K562 (cell line): Measurements from ENCODE around the gene WDR86. TPM values are rescaled to one million over a fixed set of nuclear protein-coding genes. Genes with fewer than 3 reads are reported as not detected.
A peak's percentile ranks its signal among the peaks of the same experiment; 100 is the strongest.

Source experiments
- ATAC-seq: fragments of 200-7000 bp; cut with Tn5 transposase; 3 replicates; pipeline ENCODE4 v1.9.1; 2020; ENCODE audit warnings: moderate library complexity
- BruUV-seq: library from RNA; stranded (reverse); fragments of 400-500 nt; replicated peaks from 2 replicates; lab custom pipeline; 2021; lab: Mats Ljungman, UMichigan
- CTCF ChIA-PET: fragments of 300-600 bp; formaldehyde crosslinking; extraction: SDS; loops from one replicate; lab custom pipeline; 2021; ENCODE audit warnings: low intra/inter-chr PET ratio; lab: Yijun Ruan, JAX
- POLR2A ChIA-PET: fragments of 300-600, 350-650 bp; sonication (Branson Sonifier 250); formaldehyde crosslinking; extraction: SDS; loops from one replicate; lab custom pipeline; 2021; ENCODE audit warnings: antibody characterized with exemption, inconsistent platforms; lab: Yijun Ruan, JAX
- DNase-seq, 4 experiments: peaks; one replicate each; pipeline versions ENCODE4 v3.0.0 to v3.0.0-alpha.2; 2011 to 2018; ENCODE audit warnings: low spot score in 3 of 4, mixed read lengths in 3 of 4; ENCODE audit errors: extremely low read depth in 1 of 4
- FAIRE-seq: peaks from 2 replicates; lab custom pipeline; 2011; peaks lifted over from hg19 to GRCh38; lab: Jason Lieb, UNC
- H2AFZ ChIP-seq: 2 replicates; pipeline ENCODE4 v1.6.0; 2011; ENCODE audit warnings: low read depth, low read length, control low read depth, inconsistent platforms
- H3K27ac ChIP-seq: fragments of 200-600 bp; 3 replicates; pipeline ENCODE4 v1.8.0; 2011; ENCODE audit warnings: low read depth, mild to moderate bottlenecking, control low read depth, inconsistent platforms, low read length, moderate library complexity, mixed read lengths; ENCODE audit errors: extremely low read depth
- H3K27me3 ChIP-seq, 2 experiments: fragments of 300-600 bp in 1 of 2; 2 replicates in 1 of 2; 3 replicates in 1 of 2; pipeline versions ENCODE4 v1.6.0 to v1.8.0; 2011; ENCODE audit warnings: inconsistent platforms in 2 of 2, low read length in 2 of 2, mild to moderate bottlenecking in 1 of 2, mixed read lengths in 1 of 2, moderate library complexity in 1 of 2; ENCODE audit not compliant: control insufficient read depth in 2 of 2, insufficient read depth in 2 of 2
- H3K36me3 ChIP-seq: fragments of 300-600 bp; 3 replicates; pipeline ENCODE4 v1.8.0; 2011; ENCODE audit warnings: mild to moderate bottlenecking, low read length, inconsistent platforms; ENCODE audit not compliant: control insufficient read depth, insufficient read depth
- H3K4me1 ChIP-seq, 2 experiments: fragments of 200-600 bp in 1 of 2; replicated peaks in 1 of 2; 2 replicates in 1 of 2; 3 replicates in 1 of 2; pipeline versions ENCODE4 v1.5.1 to v1.8.0; 2011; ENCODE audit warnings: inconsistent platforms in 2 of 2, low read length in 2 of 2, mild to moderate bottlenecking in 1 of 2, mixed read lengths in 1 of 2, moderate library complexity in 1 of 2; ENCODE audit not compliant: control insufficient read depth in 2 of 2, insufficient read depth in 2 of 2
- H3K4me2 ChIP-seq: 2 replicates; pipeline ENCODE4 v1.6.1; 2011; ENCODE audit warnings: low read length, control low read depth, inconsistent platforms, mixed read lengths; ENCODE audit not compliant: insufficient read depth
- H3K4me3 ChIP-seq: fragments of 200-600 bp; sonication (generic), shearing (Covaris generic); 2 replicates; pipeline ENCODE4 v1.5.1; 2016; ENCODE audit warnings: control low read depth, inconsistent platforms
- H3K79me2 ChIP-seq: fragments of 200-600 bp; 3 replicates; pipeline ENCODE4 v1.8.0; 2011; ENCODE audit warnings: low read length, inconsistent platforms; ENCODE audit not compliant: control insufficient read depth, insufficient read depth
- H3K9ac ChIP-seq, 2 experiments: 2 replicates each; pipeline versions ENCODE4 v1.6.0 to v1.6.1; 2011; ENCODE audit warnings: low read depth in 2 of 2, low read length in 2 of 2, control low read depth in 1 of 2, inconsistent platforms in 1 of 2, mild to moderate bottlenecking in 1 of 2, mixed read lengths in 1 of 2; ENCODE audit not compliant: insufficient read depth in 1 of 2
- H3K9me1 ChIP-seq: one replicate; pipeline ENCODE4 v1.6.0; 2011; ENCODE audit warnings: inconsistent platforms, mild to moderate bottlenecking, low read length, moderate library complexity; ENCODE audit not compliant: control insufficient read depth, insufficient read depth
- H3K9me3 ChIP-seq: replicated peaks from 2 replicates; pipeline ENCODE4 v1.5.1; 2011; ENCODE audit warnings: low read depth, low read length, inconsistent platforms; ENCODE audit not compliant: control insufficient read depth, insufficient read depth
- H4K20me1 ChIP-seq: replicated peaks from 2 replicates; pipeline ENCODE4 v1.6.1; 2011; ENCODE audit warnings: low read length, inconsistent platforms, mixed read lengths; ENCODE audit not compliant: control insufficient read depth, insufficient read depth
- ASH1L ChIP-seq: fragments of 450-650 bp; IDR thresholded peaks from 2 replicates; pipeline ENCODE4 v1.6.1; 2018; ENCODE audit warnings: borderline replicate concordance, mild to moderate bottlenecking, low read depth; ENCODE audit not compliant: partially characterized antibody
- BHLHE40 ChIP-seq: IDR thresholded peaks from 2 replicates; pipeline ENCODE4 v1.6.1; 2011; ENCODE audit warnings: low read length, improper control_type of control experiment
- BRD4 ChIP-seq: fragments of 200-600 bp; sonication (generic); IDR thresholded peaks from 2 replicates; pipeline ENCODE4 v1.6.1; 2017; ENCODE audit warnings: inconsistent platforms
- C11orf30 ChIP-seq: fragments of 450-650 bp; IDR thresholded peaks from 2 replicates; pipeline ENCODE4 v1.6.1; 2016; ENCODE audit warnings: low read depth, mild to moderate bottlenecking
- KLF1 ChIP-seq: fragments of 450-650 bp; IDR thresholded peaks from 2 replicates; pipeline ENCODE4 v1.6.1; 2016; ENCODE audit warnings: missing genetic modification characterization, missing compliant biosample characterization
- TSHZ1 ChIP-seq: fragments of 250-450 bp; sonication (Bioruptor Pico); IDR thresholded peaks from 2 replicates; pipeline ENCODE4 v1.4.0; 2020; ENCODE audit warnings: mild to moderate bottlenecking, moderate library complexity
- ZFP91 ChIP-seq: sonication (generic); formaldehyde crosslinking; IDR thresholded peaks from 2 replicates; pipeline ENCODE4 v1.8.0; 2022; ENCODE audit warnings: mild to moderate bottlenecking, missing genetic modification reagents
- ZNF436 ChIP-seq: fragments of 250-450, 450-650 bp; sonication (Bioruptor Pico); formaldehyde crosslinking; IDR thresholded peaks from 2 replicates; pipeline ENCODE4 v1.7.0; 2020; ENCODE audit warnings: mild to moderate bottlenecking
- ZNF785 ChIP-seq: fragments of 250-450 bp; sonication (Bioruptor Pico); IDR thresholded peaks from 2 replicates; pipeline ENCODE4 v1.4.0; 2020; ENCODE audit warnings: mild to moderate bottlenecking
- WGBS: fragments of 100-300 bp; shearing (Covaris generic); methylation state at CpG from one replicate; pipeline ENCODE4 v1.1.6; 2016; ENCODE audit warnings: low coverage, mixed read lengths; ENCODE audit not compliant: insufficient coverage; ENCODE audit errors: missing lambda C conversion rate; 5-methylcytosine and 5-hydroxymethylcytosine counted together
- in situ Hi-C: fragments of 300-500 bp; cut with MboI; formaldehyde crosslinking; loops from 4 replicates; pipeline ENCODE4 v1.15.0; 2018; ENCODE audit warnings: inconsistent platforms, mixed read lengths
- intact Hi-C: fragments of 100-400 bp; cut with micrococcal nuclease; formaldehyde crosslinking; loops from 2 replicates; pipeline ENCODE4 v1.14.2; 2022
- polyA plus RNA-seq, 8 experiments: library from polyadenylated mRNA; depleted of rRNA in 4 of 8; stranded (reverse) in 5 of 8; unstranded in 3 of 8; fragments of >200 nt; fragmentation: Nextera tagmentation in 2 of 8; fragmentation: Illumina TruSeq in 1 of 8; extraction: Ambion mirVana in 2 of 8; extraction: Trizol in 1 of 8; gene quantifications; 2 replicates each; pipeline versions ENCODE4 v1.2.1 to v1.2.3, GENCODE V29; 2011 to 2014; ENCODE audit warnings: inconsistent platforms in 1 of 8, missing spikeins in 1 of 8
- total RNA-seq, 7 experiments: library from RNA; depleted of rRNA in 6 of 7; stranded (reverse); fragments of >200 nt in 6 of 7; fragmentation: Illumina TruSeq in 2 of 7; extraction: Trizol in 2 of 7; gene quantifications; 2 replicates each; pipeline versions ENCODE4 v1.2.1 to v1.2.3, GENCODE V29; 2011 to 2021; ENCODE audit warnings: low replicate concordance in 1 of 7
- TF ChIP-seq, protein P1 (sequence below): sonication (generic); formaldehyde crosslinking; IDR thresholded peaks from 2 replicates; pipeline ENCODE4 v1.8.1; 2023; ENCODE audit warnings: missing genetic modification reagents, mild to moderate bottlenecking, borderline replicate concordance

Gene WDR86
- total and polyA plus RNA-seq, 9 of the 15 experiments (the other 6 are each of a cell fraction or from before 2014, with no cell fraction given) = 0.24 TPM; not detected in 8

DNA sequence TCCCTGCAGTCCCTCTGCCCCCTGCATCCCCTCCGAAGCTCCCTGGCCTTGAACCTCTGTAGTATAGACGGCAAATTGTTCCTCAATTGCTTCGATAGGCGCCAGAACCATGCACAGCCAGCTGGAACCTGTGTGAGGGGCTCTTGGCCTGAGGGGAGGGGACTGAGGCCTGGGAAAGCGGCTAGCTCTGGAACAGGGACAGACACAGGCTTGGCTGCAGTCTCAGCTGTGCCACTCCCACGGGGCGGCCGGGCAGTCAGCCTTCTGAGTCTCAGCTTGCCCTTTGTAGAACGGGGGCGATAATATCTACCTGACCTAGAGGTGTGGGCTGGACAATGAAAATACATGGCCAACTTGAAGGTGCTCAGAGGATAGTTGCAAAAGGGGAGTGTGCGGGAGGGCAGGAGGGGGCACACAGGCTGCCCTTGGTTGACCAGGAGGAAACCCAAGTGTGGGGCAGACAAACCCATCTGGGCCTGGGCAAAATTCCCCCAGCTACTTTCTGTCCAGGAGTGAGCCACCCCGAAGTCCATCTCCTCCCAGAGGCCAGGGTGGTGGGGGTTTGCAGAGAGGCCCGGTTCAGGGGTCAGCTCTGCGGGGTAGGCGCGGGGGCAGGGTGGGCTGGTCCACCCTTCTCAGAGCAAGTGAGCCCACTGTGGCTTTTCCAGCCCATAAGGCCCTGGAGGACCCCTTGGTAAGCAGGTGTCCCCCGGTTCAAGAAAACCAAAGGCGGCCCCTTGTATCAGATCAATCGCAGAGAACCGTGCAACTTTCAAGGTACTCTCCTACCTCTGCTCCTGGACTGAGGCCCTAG lies 25.5 kb upstream of the WDR86 start (continued):
- TF ChIP-seq, protein P1, sequence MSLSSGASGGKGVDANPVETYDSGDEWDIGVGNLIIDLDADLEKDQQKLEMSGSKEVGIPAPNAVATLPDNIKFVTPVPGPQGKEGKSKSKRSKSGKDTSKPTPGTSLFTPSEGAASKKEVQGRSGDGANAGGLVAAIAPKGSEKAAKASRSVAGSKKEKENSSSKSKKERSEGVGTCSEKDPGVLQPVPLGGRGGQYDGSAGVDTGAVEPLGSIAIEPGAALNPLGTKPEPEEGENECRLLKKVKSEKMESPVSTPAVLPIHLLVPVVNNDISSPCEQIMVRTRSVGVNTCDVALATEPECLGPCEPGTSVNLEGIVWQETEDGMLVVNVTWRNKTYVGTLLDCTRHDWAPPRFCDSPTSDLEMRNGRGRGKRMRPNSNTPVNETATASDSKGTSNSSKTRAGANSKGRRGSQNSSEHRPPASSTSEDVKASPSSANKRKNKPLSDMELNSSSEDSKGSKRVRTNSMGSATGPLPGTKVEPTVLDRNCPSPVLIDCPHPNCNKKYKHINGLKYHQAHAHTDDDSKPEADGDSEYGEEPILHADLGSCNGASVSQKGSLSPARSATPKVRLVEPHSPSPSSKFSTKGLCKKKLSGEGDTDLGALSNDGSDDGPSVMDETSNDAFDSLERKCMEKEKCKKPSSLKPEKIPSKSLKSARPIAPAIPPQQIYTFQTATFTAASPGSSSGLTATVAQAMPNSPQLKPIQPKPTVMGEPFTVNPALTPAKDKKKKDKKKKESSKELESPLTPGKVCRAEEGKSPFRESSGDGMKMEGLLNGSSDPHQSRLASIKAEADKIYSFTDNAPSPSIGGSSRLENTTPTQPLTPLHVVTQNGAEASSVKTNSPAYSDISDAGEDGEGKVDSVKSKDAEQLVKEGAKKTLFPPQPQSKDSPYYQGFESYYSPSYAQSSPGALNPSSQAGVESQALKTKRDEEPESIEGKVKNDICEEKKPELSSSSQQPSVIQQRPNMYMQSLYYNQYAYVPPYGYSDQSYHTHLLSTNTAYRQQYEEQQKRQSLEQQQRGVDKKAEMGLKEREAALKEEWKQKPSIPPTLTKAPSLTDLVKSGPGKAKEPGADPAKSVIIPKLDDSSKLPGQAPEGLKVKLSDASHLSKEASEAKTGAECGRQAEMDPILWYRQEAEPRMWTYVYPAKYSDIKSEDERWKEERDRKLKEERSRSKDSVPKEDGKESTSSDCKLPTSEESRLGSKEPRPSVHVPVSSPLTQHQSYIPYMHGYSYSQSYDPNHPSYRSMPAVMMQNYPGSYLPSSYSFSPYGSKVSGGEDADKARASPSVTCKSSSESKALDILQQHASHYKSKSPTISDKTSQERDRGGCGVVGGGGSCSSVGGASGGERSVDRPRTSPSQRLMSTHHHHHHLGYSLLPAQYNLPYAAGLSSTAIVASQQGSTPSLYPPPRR (CRISPR knock-in tag) = no peak
- no peak for TF ChIP-seq ZNF785

DNA sequence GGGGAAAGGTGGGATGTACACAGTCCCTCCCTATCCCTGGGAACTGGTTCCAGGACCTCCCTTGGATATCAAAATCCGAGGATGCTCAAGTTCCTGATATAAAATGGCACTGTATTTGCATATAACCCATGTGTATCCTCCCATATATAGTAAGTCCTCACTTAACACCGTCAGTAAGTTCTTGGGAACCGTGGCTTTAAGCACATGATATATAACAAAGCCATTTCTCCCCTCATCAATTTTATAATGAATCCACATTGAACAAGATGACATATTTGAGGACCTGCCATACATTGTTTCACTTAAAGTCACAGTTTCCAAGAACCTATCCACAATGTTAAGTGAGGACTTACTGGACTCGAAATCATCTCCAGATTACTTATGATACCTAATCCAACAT lies 24.7 kb upstream of the WDR86 start:
- no peak overlapping the region for H3K9ac ChIP-seq
- H3K79me2 ChIP-seq = no peaks in the 10 kb centered on the region
- no peak overlapping the region for H2AFZ ChIP-seq
- H3K9me1 ChIP-seq = no peaks in the 10 kb centered on the region
- ChIA-PET CTCF (no interaction called here), POLR2A (interaction anchor here (0.9 kb wide), 1 partner anchor 15 kb away, joined by 3 read pairs; no protein-coding TSS in a partner anchor)
- H3K27me3 ChIP-seq = peaks cover 28 to 96% of the 10 kb centered on the region in 2 experiments; a peak in 4 of 5 replicates
- TF ChIP-seq ZNF436 (CRISPR knock-in tag) = no peak
- no peak for TF ChIP-seq TSHZ1 (CRISPR knock-in tag)
- no peak for TF ChIP-seq ZFP91 (CRISPR knock-in tag)
- TF ChIP-seq BHLHE40 = no peak
- TF ChIP-seq C11orf30 = no peak
- no peak for TF ChIP-seq ASH1L
- TF ChIP-seq BRD4 = no peak
- no peak for TF ChIP-seq KLF1 (tag)
- no peak overlapping the region for H3K27ac ChIP-seq
- in situ Hi-C loops = no loop called here
- ATAC-seq = no peak
- H3K9me3 ChIP-seq = no peaks in the 10 kb centered on the region
- H3K4me3 ChIP-seq = no peak overlapping the region
- H3K4me1 ChIP-seq = peaks cover 0 to 21% of the 10 kb centered on the region in 2 experiments; a peak in 3 of 5 replicates
- DNase-seq = no peak
- H4K20me1 ChIP-seq = peaks cover 8% of the 10 kb centered on the region; the same call in 1 of the 2 replicates
- peak; percentile 29 for FAIRE-seq
- no peak overlapping the region for H3K4me2 ChIP-seq
- BruUV-seq = no TSS peak
- no peaks in the 10 kb centered on the region for H3K36me3 ChIP-seq
- WGBS = 16% methylated on average over 4 of the region's 4 CpGs
- intact Hi-C loops = no loop called here
